ENCODE data around the gene SORBS2. TPM values are rescaled to one million over a fixed set of nuclear protein-coding genes. Genes with fewer than 3 reads are reported as not detected.

SORBS2 gene
- polyA plus RNA-seq, 1 donor from 2014 or later = 46.0 TPM

- Histone ChIP-seq H3K9me2 (ENCODE audit: insufficient read depth, low read length) (no peaks in the 10 kb centered on the region), H3K9ac (ENCODE audit: low read length) (no peak overlapping the region), H3K36me3 (ENCODE audit: insufficient read depth, low read length) (no peaks in the 10 kb centered on the region), H3K9me3 (ENCODE audit: low read length) (no peaks in the 10 kb centered on the region), H3K27me3 (ENCODE audit: insufficient read depth, low read depth, low read length) (no peaks in the 10 kb centered on the region), H4K20me1 (ENCODE audit: insufficient read depth) (no peaks in the 10 kb centered on the region), H3K79me2 (replicated peaks; ENCODE audit: insufficient read depth, low read length) (no peaks in the 10 kb centered on the region), H2AFZ (ENCODE audit: low read depth, low read length) (no peak overlapping the region), H3K4me2 (ENCODE audit: low read length) (no peak overlapping the region), H3K4me3 (ENCODE audit: low read length) (peak overlapping the region; percentile 21), H3F3A (ENCODE audit: insufficient read depth, low read length, poor library complexity, severe bottlenecking) (no peaks in the 10 kb centered on the region), H3K27ac (ENCODE audit: low read length) (no peak overlapping the region)
- TF ChIP-seq EP300 (conservative IDR thresholded peaks at IDR 0.05; ENCODE audit: poor library complexity, severe bottlenecking) (no peak), EZH2 (IDR thresholded peaks at IDR 0.05; ENCODE audit: borderline replicate concordance, insufficient read depth, low read length, poor library complexity, severe bottlenecking) (no peak), RAD21 (conservative IDR thresholded peaks at IDR 0.05) (no peak), SMC3 (conservative IDR thresholded peaks at IDR 0.05; ENCODE audit: poor library complexity) (no peak), REST (IDR thresholded peaks at IDR 0.05; ENCODE audit: borderline replicate concordance) (no peak), MXI1 (conservative IDR thresholded peaks at IDR 0.05; ENCODE audit: poor library complexity, severe bottlenecking) (no peak), TAF1 (IDR thresholded peaks at IDR 0.05; ENCODE audit: low read depth) (no peak), POLR2AphosphoS5 (IDR thresholded peaks at IDR 0.05) (no peak)
- TF ChIP-seq, protein P1, sequence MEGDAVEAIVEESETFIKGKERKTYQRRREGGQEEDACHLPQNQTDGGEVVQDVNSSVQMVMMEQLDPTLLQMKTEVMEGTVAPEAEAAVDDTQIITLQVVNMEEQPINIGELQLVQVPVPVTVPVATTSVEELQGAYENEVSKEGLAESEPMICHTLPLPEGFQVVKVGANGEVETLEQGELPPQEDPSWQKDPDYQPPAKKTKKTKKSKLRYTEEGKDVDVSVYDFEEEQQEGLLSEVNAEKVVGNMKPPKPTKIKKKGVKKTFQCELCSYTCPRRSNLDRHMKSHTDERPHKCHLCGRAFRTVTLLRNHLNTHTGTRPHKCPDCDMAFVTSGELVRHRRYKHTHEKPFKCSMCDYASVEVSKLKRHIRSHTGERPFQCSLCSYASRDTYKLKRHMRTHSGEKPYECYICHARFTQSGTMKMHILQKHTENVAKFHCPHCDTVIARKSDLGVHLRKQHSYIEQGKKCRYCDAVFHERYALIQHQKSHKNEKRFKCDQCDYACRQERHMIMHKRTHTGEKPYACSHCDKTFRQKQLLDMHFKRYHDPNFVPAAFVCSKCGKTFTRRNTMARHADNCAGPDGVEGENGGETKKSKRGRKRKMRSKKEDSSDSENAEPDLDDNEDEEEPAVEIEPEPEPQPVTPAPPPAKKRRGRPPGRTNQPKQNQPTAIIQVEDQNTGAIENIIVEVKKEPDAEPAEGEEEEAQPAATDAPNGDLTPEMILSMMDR (IDR thresholded peaks at IDR 0.05; ENCODE audit: poor library complexity, severe bottlenecking) = no peak
Measured at GRCh38 chr4:185587427-185588161, 224.4 kb downstream of the SORBS2 start.

DNA sequence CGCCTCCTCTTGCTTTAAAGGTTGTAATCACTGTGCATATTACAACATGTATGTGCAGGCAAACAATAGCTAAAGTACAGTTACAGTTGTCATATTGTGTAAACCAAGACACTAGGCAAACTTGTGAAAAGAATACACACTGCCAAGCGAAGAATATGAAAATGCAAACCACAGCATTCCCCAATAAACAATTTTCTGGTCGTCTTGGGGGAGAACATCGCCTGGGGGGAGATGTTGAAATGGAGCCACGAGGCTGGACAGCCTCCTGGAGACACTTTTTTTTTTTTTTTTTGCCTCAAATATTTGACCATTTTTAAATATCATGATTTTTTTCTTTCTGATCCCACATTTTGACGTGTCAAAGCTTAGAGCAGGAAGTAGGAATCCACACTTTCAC is 225.0 kb downstream of the SORBS2 start:
- Histone ChIP-seq H3K4me3 (ENCODE audit: low read length) (no peak overlapping the region), H3K4me2 (ENCODE audit: low read length) (no peak overlapping the region), H3K27ac (ENCODE audit: low read length) (no peak overlapping the region), H3K9me3 (ENCODE audit: low read length) (no peaks in the 10 kb centered on the region), H3K36me3 (ENCODE audit: insufficient read depth, low read length) (no peaks in the 10 kb centered on the region), H3K27me3 (ENCODE audit: insufficient read depth, low read depth, low read length) (no peaks in the 10 kb centered on the region), H2AFZ (ENCODE audit: low read depth, low read length) (no peak overlapping the region), H3K9me2 (ENCODE audit: insufficient read depth, low read length) (no peaks in the 10 kb centered on the region), H4K20me1 (ENCODE audit: insufficient read depth) (no peaks in the 10 kb centered on the region), H3K79me2 (replicated peaks; ENCODE audit: insufficient read depth, low read length) (no peaks in the 10 kb centered on the region), H3K9ac (ENCODE audit: low read length) (no peak overlapping the region), H3F3A (ENCODE audit: insufficient read depth, low read length, poor library complexity, severe bottlenecking) (no peaks in the 10 kb centered on the region)
- no peak for TF ChIP-seq REST (IDR thresholded peaks at IDR 0.05; ENCODE audit: borderline replicate concordance)
- no peak for TF ChIP-seq RAD21 (conservative IDR thresholded peaks at IDR 0.05)
- no peak for TF ChIP-seq SMC3 (conservative IDR thresholded peaks at IDR 0.05; ENCODE audit: poor library complexity)
- no peak for TF ChIP-seq EP300 (conservative IDR thresholded peaks at IDR 0.05; ENCODE audit: poor library complexity, severe bottlenecking)
- TF ChIP-seq, protein P1 (IDR thresholded peaks at IDR 0.05; ENCODE audit: poor library complexity, severe bottlenecking) = no peak
- no peak for TF ChIP-seq EZH2 (IDR thresholded peaks at IDR 0.05; ENCODE audit: borderline replicate concordance, insufficient read depth, low read length, poor library complexity, severe bottlenecking)
- TF ChIP-seq MXI1 (conservative IDR thresholded peaks at IDR 0.05; ENCODE audit: poor library complexity, severe bottlenecking) = no peak
